GM18909 (cell line): ENCODE results near the gene ABHD12.

Experiments
- ATAC-seq: cut with Tn5 transposase; IDR thresholded peaks from one replicate; pipeline ENCODE4 v1.9.1; 2021; ENCODE audit warnings: mild to moderate bottlenecking; ENCODE audit not compliant: unreplicated experiment, poor library complexity

ABHD12 gene

GRCh38 chr20:25294459-25295385 is 95.9 kb downstream of the ABHD12 start:
- ATAC-seq: no peak

DNA sequence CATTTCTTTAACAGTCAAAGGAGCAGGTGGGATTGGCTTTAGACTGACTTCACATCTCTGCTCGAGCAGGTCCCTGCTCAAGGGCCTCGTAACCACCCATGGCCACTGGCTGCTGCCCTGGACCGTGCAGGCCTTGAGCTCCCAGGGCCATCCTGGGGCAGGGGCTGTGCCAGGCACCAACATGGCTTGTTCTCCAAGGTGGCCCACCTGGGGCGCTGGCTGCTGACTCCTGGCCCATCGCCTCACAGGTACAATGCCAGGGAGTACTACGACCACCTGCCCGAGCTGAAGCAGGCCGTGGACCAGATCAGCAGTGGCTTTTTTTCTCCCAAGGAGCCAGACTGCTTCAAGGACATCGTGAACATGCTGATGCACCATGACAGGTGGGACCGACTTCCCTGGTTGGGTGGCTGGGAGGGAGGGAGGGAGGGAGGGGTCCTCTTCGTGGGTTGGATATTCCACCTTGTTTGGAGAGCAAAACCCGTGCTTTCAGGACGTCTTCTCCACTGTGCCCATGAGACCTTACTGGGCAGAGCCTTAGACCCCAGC is 96.7 kb downstream of the ABHD12 start:
- ATAC-seq: no peak

- ATAC-seq: no peak
Measured at GRCh38 chr20:25293507-25293906, 97.1 kb downstream of the ABHD12 start.

DNA sequence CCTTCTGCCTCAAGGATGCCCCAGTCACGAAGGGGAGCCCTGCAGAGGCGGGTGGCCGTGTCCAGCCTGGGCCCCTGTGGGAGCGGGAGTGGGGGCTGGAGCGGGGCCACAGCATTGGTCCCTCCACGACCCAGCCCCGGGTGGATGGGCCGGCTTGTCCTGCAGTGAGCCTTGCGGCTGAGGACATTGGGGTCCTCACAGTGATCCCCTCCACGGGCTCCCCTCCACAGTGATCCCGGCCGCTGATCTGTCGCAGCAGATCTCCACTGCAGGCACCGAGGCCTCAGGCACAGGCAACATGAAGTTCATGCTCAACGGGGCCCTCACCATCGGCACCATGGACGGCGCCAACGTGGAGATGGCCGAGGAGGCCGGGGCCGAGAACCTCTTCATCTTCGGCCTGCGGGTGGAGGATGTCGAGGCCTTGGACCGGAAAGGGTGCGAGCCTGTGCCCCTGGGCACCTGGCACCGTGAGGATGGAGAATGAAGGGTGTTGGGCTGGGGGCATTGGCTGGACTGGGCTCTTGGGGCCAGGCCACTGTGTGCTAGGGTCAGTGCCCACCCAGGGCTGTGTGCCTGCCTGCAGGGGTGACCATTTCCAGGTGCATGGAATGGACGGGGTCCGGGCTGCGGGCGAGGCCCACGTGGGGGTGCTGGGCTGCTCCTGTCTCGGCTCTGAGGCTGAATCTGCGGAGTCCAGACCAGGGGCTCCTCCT is 98.3 kb downstream of the ABHD12 start:
- ATAC-seq: no peak

GRCh38 chr20:25291432-25292133 is 99.1 kb downstream of the ABHD12 start:
- ATAC-seq: no peak

- no peak for ATAC-seq
Measured at GRCh38 chr20:25290646-25291431, 99.8 kb downstream of the ABHD12 start.

DNA sequence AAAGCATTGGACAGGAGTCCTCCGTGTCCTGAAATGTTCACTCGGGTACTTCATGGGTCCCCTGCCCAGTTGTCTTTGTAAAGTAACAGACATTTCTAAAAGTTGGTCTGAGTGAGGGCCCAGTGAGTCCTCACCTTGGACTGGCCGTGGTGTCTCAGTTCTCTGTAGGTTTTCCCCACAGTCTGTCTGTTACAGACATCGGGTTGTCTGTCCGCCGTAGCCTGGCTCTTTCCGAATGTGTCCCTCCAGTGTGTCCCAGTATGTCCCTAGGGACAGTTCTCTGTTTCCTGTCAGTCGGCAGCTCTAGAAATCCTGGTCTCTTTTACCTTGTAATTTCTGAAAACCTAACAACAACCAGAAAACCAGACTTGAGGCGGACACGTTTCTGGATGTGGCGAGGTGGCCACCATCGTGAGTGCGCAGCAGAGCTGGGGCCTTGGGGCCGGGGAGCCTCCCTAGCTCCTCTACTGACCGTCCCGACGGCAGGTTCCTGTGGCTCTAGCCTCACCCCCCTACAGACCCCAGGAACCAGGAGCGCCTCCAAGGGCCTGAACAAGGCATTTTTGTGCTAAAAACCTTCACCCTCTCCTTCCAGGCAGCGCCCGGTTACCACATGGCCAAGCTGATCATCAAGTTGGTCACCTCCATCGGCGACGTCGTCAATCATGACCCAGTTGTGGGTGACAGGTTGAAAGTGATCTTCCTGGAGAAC is 100.6 kb downstream of the ABHD12 start:
- no peak for ATAC-seq

GRCh38 chr20:25288291-25289181 is 102.1 kb downstream of the ABHD12 start:
- peak; percentile 96 for ATAC-seq

DNA sequence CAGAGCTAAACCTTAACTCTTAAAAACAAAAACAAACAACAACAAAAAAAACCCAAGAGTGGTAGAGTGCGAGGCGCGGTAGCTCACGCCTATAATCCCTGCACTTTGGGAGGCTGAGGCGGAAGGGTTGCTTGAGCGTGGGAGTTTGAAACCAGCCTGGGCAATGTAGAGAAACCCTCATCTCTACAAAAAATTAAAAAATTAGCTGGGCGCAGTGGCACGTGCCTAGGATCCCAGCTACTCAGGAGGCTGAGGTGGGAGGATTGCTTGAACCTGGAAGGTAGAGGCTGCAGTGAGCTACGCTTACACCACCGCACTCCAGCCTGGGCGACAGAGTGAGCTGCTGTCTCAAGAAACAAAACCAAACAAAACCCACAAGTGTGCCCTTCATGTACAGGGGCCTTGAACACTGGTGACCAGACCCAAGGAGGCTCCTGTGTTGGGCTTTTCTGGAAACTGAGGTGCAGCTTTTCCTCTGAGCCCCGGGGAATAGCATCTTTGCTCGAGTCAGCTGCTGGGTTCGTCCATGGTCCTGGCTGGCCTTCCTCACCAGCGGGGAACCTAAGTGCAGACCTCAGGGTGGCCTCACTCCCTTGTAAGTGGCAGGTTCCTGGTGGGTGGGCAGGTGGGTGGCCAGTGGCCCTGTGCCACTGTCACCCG is 102.9 kb downstream of the ABHD12 start:
- ATAC-seq: no peak

DNA sequence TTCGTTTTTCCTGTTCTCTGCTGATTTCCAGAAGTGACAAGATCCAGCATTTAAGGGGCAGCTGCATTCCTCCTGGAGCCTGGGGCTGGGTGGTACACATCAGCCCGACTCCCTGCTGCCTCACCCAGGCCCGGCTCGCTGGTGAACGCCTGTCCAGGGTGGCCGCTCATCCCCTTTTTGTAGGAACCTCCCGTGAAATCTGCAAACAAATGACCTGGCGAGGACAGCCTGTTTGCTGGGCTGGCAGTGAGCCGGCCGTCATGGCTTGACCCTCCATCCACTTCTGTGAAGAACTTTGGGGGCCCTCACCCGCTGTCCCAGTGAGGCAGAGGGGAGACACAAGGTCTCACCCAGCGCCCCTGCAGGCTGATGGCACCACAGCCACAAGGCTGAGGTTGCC is 103.7 kb downstream of the ABHD12 start:
- ATAC-seq: no peak

GRCh38 chr20:25285856-25286798 is 104.5 kb downstream of the ABHD12 start:
- ATAC-seq: no peak

GRCh38 chr20:25285091-25285647 is 105.5 kb downstream of the ABHD12 start:
- no peak for ATAC-seq

DNA sequence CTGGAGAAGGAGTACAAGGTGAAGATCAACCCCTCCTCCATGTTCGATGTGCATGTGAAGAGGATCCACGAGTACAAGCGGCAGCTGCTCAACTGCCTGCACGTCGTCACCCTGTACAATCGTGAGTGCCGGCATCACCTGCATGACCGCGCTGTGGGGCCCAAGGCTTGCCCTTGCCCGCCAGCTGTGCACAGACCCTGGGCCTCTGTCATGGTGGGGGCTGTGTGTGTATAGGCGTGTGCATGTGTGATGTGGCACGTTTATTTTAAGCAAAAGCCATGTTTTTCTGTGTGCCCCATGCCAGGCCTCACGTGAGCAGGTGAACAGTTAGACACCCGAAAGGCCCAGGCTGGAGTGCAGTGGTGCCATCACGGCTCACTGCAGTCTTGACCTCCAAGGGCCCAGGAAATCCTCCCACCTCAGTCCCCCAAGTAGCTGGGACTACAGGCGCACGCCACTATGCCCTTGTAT is 106.5 kb downstream of the ABHD12 start:
- no peak for ATAC-seq

- no peak for ATAC-seq
Measured at GRCh38 chr20:25283221-25283951, 107.2 kb downstream of the ABHD12 start.

DNA sequence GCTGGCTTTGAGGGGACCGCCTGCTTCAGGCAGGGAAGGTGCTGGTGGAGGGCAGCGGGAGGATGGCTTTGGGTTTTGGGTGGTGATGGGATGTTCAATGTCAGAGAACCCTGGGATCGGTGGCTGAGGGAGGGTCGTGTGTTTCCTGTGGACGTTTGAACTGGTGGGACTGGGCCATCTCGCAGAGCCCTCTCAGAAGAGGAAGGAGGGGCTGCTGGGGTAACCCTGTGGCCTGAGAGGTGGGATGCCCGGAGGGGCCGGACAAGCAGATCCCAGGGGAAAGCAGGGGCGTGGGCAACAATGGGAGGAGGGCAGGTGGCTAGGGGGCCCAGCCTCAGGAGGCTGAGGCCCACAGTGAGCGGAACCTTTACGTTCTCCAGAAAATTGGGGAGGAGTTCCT is 107.8 kb downstream of the ABHD12 start:
- no peak for ATAC-seq
